ENCODE measurements around the gene TLCD2. TPM values are rescaled to one million over a fixed set of nuclear protein-coding genes. Genes with fewer than 3 reads are reported as not detected.
A peak's percentile ranks its signal among the peaks of the same experiment; 100 is the strongest.
"Not testable (repeated sequence)": the region's sequence is repeated elsewhere in the genome, so short reads cannot be mapped to it uniquely, and the experiment has no call there.

Gene TLCD2
- total RNA-seq, 1 experiment from 2014 or later, result 0.32 TPM

- no peak for DNase-seq (ENCODE audit: low read depth)
Measured at GRCh38 chr17:1718362-1719165, 8.4 kb upstream of the TLCD2 start.

GRCh38 chr17:1716912-1717695, 6.9 kb upstream of the TLCD2 start:
- peak; percentile 99 for DNase-seq (ENCODE audit: low read depth)

GRCh38 chr17:1716076-1716911, 6.1 kb upstream of the TLCD2 start:
- peak; percentile 100 for DNase-seq (ENCODE audit: low read depth)

GRCh38 chr17:1715803-1716075, 5.6 kb upstream of the TLCD2 start:
- no peak for DNase-seq (ENCODE audit: low read depth)

GRCh38 chr17:1714980-1715802, 5.0 kb upstream of the TLCD2 start:
- peak; percentile 92 for DNase-seq (ENCODE audit: low read depth)

- peak; percentile 96 for DNase-seq (ENCODE audit: low read depth)
Measured at GRCh38 chr17:1714427-1714979, 4.3 kb upstream of the TLCD2 start.

- peak; percentile 9 for DNase-seq (ENCODE audit: low read depth)
Measured at GRCh38 chr17:1713878-1714426, 3.8 kb upstream of the TLCD2 start.

GRCh38 chr17:1713160-1713877, 3.1 kb upstream of the TLCD2 start:
- DNase-seq (ENCODE audit: low read depth), result no peak

- DNase-seq (ENCODE audit: low read depth), result no peak
Measured at GRCh38 chr17:1712271-1712670, 2.1 kb upstream of the TLCD2 start.

GRCh38 chr17:1711804-1712203, 1.6 kb upstream of the TLCD2 start:
- no peak for DNase-seq (ENCODE audit: low read depth)

GRCh38 chr17:1710807-1711553, 803 bp upstream of the TLCD2 start:
- DNase-seq (ENCODE audit: low read depth), result peak; percentile 57

- DNase-seq (ENCODE audit: low read depth), result peak; percentile 21
Measured at GRCh38 chr17:1709403-1709951, 700 bp downstream of the TLCD2 start.

GRCh38 chr17:1708791-1709346, 1.3 kb downstream of the TLCD2 start:
- not testable (repeated sequence) for DNase-seq (ENCODE audit: low read depth)

- no peak for DNase-seq (ENCODE audit: low read depth)
Measured at GRCh38 chr17:1707107-1707506, 3.1 kb downstream of the TLCD2 start.

- DNase-seq (ENCODE audit: low read depth), result no peak
Measured at GRCh38 chr17:1705004-1705403, 5.2 kb downstream of the TLCD2 start.

- peak; percentile 61 for DNase-seq (ENCODE audit: low read depth)
Measured at GRCh38 chr17:1703063-1703462, 7.1 kb downstream of the TLCD2 start.

GRCh38 chr17:1699891-1700290, 10.3 kb downstream of the TLCD2 start:
- DNase-seq (ENCODE audit: low read depth), result not testable (repeated sequence)

- DNase-seq (ENCODE audit: low read depth), result no peak
Measured at GRCh38 chr17:1697681-1698080, 12.5 kb downstream of the TLCD2 start.

- DNase-seq (ENCODE audit: low read depth), result no peak
Measured at GRCh38 chr17:1695365-1695764, 14.8 kb downstream of the TLCD2 start.
